NCI-H748 (cell line): Measurements from ENCODE around the gene SFMBT2.
"Not testable (repeated sequence)": the region's sequence is repeated elsewhere in the genome, so short reads cannot be mapped to it uniquely, and the experiment has no call there.

Experiments
- DNase-seq: peaks from one replicate; lab custom pipeline; 2025; ENCODE audit not compliant: unreplicated experiment; lab: John Stamatoyannopoulos, UW

The SFMBT2 gene

GRCh38 chr10:7403620-7404019, 7.2 kb downstream of the SFMBT2 start:
- DNase-seq = no peak

DNA sequence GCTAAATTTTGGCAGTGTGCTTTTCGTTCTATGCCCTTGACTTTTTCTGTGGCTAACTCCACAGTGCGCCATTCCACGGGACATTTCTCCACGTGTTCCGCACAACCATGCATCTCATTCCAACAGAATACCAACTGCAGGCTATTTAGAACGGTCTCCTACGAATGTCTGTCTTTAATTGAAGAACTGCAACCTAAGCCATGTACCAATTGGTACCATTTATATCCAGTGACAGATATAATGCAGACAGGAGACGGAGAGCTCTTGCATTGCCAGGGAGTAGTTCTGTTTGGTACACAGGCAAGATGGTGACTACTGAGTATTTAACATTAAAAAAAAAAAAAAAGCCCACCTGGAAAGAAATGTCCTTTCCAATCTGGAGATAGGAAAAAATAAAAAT, 9.1 kb downstream of the SFMBT2 start:
- DNase-seq = no peak

- DNase-seq = no peak
Measured at GRCh38 chr10:7401156-7401555, 9.7 kb downstream of the SFMBT2 start.

GRCh38 chr10:7400068-7400715, 10.6 kb downstream of the SFMBT2 start:
- no peak for DNase-seq

GRCh38 chr10:7399533-7399932, 11.3 kb downstream of the SFMBT2 start:
- no peak for DNase-seq

GRCh38 chr10:7397049-7398035, 13.5 kb downstream of the SFMBT2 start:
- DNase-seq = no peak

DNA sequence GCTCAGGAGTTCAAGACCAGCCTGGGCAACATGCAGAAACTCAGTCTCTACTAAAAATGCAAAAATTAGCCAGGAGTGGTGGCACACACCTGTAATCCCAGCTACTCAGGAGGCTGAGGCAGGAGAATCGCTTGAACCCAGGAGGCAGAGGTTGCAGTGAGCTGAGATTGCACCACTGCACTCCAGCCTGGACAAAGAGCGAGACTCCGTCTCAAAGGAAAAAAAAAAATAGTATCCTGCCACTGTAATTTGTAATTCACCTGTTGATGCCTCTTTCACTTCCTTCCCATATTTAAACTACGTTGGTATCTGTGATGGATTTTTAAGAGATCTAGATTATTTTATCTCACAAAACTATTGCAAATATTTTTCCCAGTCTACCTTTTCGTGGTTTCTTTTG, 18.5 kb downstream of the SFMBT2 start:
- DNase-seq = not testable (repeated sequence)

DNA sequence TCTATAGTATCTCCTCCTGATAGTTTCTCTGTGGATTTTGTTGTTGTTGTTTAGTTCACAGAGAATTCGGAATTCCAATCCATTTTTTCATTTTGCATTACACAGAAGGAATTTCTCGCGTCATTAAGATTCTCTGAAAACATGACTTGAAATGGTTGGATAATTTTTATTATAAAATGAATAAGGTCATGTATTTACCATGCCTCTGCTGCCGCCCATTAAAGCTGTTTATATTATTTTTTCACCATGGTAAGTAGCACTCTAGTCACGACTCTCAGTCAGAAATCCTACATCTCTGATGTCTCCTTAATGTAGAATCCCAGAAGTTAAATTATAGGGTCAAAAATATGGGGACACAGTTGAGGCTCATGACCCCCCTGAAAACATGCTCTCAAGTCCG, 19.1 kb downstream of the SFMBT2 start:
- DNase-seq = no peak

GRCh38 chr10:7390689-7391110, 20.1 kb downstream of the SFMBT2 start:
- not testable (repeated sequence) for DNase-seq

DNA sequence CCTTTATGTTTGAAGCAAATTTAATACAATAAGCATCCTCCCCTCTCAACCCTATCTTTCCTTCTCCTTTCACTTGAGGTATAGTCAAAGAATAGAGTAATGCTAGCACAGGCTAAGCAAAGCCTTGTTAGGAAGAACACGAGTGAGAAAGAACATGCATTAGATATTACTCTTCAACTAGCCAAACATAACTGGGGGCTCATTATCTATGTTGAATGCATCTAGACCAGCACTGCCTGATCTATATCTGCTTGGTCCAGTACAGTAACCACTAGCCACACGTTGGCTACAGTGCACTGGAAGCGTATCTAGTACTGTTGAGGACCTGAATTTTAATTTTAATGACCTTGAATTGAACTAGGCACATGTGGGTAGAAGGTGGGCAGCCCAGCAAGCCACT, 21.0 kb downstream of the SFMBT2 start:
- no peak for DNase-seq

DNA sequence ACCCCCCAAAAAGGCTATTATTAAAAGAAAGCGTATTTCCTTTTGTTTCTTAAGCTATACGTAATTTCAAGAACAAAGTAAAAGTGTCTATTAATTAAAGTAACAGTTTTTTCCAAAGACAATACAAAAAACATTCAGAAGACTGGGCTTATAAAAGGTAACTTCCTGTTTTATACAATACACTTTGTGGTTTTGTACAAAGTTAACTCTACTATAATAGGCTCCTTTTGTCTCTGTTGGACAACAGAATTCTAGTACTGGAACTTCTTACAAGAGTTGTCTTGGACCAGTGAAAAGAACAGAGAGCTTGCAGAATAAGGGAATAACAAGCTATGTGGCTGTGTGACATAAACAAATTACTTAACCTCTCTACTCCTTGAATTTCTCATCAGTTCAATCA, 21.5 kb downstream of the SFMBT2 start:
- DNase-seq = no peak

DNA sequence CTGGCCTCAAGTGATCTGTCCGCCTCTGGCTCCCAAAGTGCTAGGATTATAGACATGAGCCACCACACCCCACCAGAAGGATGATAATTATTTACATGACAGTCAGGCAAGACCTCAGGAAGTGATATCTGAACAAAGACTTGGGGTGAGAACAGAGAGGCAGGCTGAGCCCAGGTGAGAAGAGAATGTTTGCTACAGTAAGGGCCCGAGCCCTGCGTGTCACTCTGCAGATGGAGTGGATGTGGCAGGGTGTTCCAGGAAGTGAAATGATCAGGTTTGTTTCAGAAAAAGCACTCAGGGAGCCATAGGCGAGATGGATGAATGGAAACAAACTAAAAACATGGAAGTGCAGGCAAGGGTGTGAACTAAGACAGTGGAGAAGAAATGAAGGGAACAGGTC, 22.2 kb downstream of the SFMBT2 start:
- DNase-seq = no peak

GRCh38 chr10:7388149-7388548, 22.7 kb downstream of the SFMBT2 start:
- not testable (repeated sequence) for DNase-seq

DNA sequence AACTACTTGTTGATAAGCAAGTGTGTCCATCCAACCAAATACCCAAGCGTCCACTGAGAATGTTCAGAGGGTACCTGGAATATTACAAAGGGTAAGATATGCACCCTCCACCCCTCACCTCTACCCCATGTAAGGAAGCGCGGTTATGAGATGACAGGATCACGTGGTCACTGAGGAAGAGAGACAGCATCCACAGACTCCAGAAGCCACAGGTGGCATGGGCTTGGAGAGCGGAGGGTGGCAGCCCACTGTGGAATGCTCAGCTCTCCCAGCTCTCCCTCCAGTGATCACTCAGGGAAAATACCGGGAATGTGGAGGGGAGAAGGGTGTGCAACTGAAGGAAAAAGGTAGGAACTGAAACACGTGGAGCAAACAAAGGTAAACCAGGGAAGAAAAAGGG, 25.7 kb downstream of the SFMBT2 start:
- DNase-seq = no peak

DNA sequence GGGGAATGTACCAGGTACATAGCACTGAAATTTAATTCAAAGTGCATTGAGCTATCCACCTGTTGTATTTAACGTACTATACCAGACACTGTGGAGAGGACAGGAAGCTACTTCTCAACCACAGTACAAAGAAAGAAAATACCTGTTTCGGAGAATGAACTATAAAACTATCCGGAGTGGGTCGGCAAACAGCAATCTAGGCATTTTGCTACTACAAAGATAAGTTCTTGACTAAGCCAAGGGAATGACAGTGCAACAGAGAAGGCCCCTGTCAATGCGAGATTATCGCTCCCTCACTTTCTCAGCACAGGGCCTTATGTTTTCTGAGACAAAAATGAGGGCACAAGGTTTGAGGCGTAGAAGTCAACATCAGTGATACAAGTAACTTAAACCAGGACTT, 27.4 kb downstream of the SFMBT2 start:
- DNase-seq = no peak

DNA sequence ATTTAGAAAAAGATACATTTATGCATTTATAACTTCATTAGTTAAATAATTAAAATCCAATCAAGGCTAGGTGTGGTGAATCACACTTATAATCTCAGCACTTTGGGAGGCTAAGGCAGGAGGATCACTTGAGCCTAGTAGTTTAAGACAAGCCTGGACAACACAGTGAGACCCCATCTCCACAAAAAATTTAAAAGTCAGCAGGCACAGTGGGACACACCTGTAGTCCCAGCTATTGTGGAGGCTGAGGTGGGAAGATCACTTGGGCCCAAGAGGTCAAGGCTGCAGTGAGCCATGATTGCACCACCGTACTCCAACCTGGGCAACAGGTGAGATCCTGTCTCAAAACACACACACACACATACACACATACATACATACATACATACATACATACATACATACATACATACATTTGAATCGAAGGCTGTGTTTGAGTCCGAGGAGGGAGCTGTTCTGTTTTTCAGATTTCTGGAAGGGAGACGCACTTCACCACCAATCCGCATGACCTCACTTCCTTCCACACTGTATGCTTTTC, 30.1 kb downstream of the SFMBT2 start:
- DNase-seq = no peak

- DNase-seq = no peak
Measured at GRCh38 chr10:7378602-7379403, 32.0 kb downstream of the SFMBT2 start.

GRCh38 chr10:7377614-7378248, 33.1 kb downstream of the SFMBT2 start:
- DNase-seq = no peak

DNA sequence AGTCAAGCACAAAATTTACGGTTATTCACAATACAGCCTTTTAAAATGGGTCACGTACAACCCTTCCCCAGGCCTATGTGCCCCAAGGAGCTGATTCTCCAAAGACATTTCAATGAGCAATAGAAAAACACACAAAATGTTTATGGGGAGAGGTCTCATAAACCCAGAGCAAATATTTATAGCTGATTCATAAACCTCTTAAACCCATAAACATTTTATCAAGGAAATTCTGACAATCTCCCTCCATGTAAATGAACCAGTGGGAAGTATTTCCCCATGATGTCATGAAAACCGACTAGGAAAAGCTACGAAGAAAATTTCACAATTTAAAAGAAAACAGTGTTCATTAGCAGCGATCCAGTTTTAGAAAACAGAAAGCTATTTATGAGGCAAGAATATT, 36.0 kb downstream of the SFMBT2 start:
- DNase-seq = no peak

DNA sequence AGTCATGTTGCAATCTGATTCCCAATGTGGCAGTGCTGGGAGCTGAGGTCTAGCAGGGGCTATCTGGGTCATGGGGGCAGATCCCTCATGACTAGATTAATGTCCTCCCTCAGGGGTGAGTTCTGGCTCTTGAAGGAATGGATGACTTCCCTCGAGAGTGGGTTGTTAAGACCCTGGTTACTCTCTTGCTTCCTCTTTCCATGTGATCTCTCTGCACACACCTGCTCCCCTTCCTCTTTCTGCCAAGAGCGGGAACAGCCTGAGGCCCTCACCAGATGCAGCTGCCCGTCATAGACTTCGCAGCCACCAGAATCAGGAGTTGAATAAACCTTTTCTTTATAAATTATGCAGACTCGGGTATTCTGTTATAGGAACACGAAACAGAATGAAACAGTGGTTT, 37.8 kb downstream of the SFMBT2 start:
- no peak for DNase-seq

DNA sequence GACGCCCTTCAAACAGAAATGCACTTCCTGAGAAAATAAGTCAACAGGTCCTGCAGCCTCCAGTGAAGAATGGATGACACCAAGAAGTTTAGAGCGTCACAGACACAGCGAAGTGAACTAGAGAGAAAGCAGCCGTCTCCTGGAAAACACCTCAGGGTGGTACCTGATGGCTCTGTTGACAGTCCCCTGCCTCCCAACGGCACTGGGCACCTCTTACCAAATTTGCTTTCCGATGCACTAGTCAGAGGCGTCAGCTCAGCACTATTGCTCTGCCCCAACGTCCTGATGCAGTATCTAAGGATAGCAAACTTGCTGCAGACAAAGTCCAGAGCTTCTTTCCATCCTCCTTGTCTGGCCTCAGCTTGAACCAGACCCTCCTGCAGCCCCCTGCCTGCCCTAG, 38.3 kb downstream of the SFMBT2 start:
- no peak for DNase-seq
